Stimulated activated CD4-positive, alpha-beta T cell treated with anti-CD3 and anti-CD28 coated beads, Interleukin-12 subunit alpha, Interleukin-12 subunit beta, amount 100 ng/mL, for 48 hours (primary cell): ENCODE data around the gene PHC2.

ENCODE experiments used
- DNase-seq, 3 donors: peaks; one replicate each; pipeline ENCODE4 v3.0.0-alpha.2; 2020; ENCODE audit warnings: low read depth in 2 of 3, low spot score in 1 of 3

The PHC2 gene

GRCh38 chr1:33425900-33426299 is 5.0 kb downstream of the PHC2 start:
- DNase-seq = no peak

- DNase-seq = no peak
These were observed 6.3 kb downstream of the PHC2 start for GRCh38 chr1:33424610-33425009.

- DNase-seq = no peak
These were observed 6.7 kb downstream of the PHC2 start for GRCh38 chr1:33424205-33424604.

GRCh38 chr1:33420870-33421775 is 9.8 kb downstream of the PHC2 start:
- no peak for DNase-seq

- no peak for DNase-seq
These were observed 12.1 kb downstream of the PHC2 start for GRCh38 chr1:33418811-33419210.

- DNase-seq = no peak
These were observed 16.0 kb downstream of the PHC2 start for GRCh38 chr1:33414879-33415278.

- no peak for DNase-seq
These were observed 20.7 kb downstream of the PHC2 start for GRCh38 chr1:33410091-33410701.

GRCh38 chr1:33408093-33408436 is 22.8 kb downstream of the PHC2 start:
- no peak for DNase-seq

GRCh38 chr1:33407352-33408092 is 23.4 kb downstream of the PHC2 start:
- DNase-seq = no peak

GRCh38 chr1:33402206-33402605 is 28.7 kb downstream of the PHC2 start:
- no peak for DNase-seq

GRCh38 chr1:33401471-33401870 is 29.4 kb downstream of the PHC2 start:
- DNase-seq = no peak

- DNase-seq = no peak
These were observed 30.6 kb downstream of the PHC2 start for GRCh38 chr1:33400153-33400911.

GRCh38 chr1:33399375-33399774 is 31.5 kb downstream of the PHC2 start:
- DNase-seq = no peak

GRCh38 chr1:33397994-33398393 is 32.9 kb downstream of the PHC2 start:
- DNase-seq = no peak

GRCh38 chr1:33397125-33397506 is 33.8 kb downstream of the PHC2 start:
- no peak for DNase-seq

GRCh38 chr1:33396188-33397124 is 34.4 kb downstream of the PHC2 start:
- DNase-seq = no peak

GRCh38 chr1:33394770-33395169 is 36.1 kb downstream of the PHC2 start:
- DNase-seq = no peak

- DNase-seq = no peak
These were observed 36.9 kb downstream of the PHC2 start for GRCh38 chr1:33393991-33394390.

- no peak for DNase-seq
These were observed 37.4 kb downstream of the PHC2 start for GRCh38 chr1:33393524-33393923.

- no peak for DNase-seq
These were observed 38.3 kb downstream of the PHC2 start for GRCh38 chr1:33392639-33393038.
